BLaER1 (cell line): ENCODE results near the gene CAPN12.
"Not testable (repeated sequence)": the region's sequence is repeated elsewhere in the genome, so short reads cannot be mapped to it uniquely, and the experiment has no call there.

Experiments
- H3K27ac ChIP-seq: shearing (Covaris generic); formaldehyde crosslinking; 2 replicates; pipeline ENCODE4 v1.8.1; 2022
- H3K27me3 ChIP-seq: shearing (Covaris generic); formaldehyde crosslinking; 2 replicates; pipeline ENCODE4 v1.8.1; 2022
- H3K36me3 ChIP-seq: shearing (Covaris generic); formaldehyde crosslinking; 2 replicates; pipeline ENCODE4 v1.8.1; 2022
- H3K4me1 ChIP-seq: shearing (Covaris generic); formaldehyde crosslinking; 2 replicates; pipeline ENCODE4 v1.8.1; 2022
- H3K4me2 ChIP-seq: shearing (Covaris generic); formaldehyde crosslinking; 2 replicates; pipeline ENCODE4 v1.8.1; 2022
- H3K4me3 ChIP-seq: shearing (Covaris generic); formaldehyde crosslinking; 2 replicates; pipeline ENCODE4 v1.8.1; 2022
- H3K9ac ChIP-seq: shearing (Covaris generic); formaldehyde crosslinking; 2 replicates; pipeline ENCODE4 v1.8.1; 2022
- H3K9me3 ChIP-seq: shearing (Covaris generic); formaldehyde crosslinking; 2 replicates; pipeline ENCODE4 v1.8.1; 2022
- H4K20me1 ChIP-seq: shearing (Covaris generic); formaldehyde crosslinking; 2 replicates; pipeline ENCODE4 v1.8.1; 2022
- Cebpa-rat ChIP-seq: shearing (Covaris generic); IDR thresholded peaks from 2 replicates; pipeline ENCODE4 v1.8.1; 2022

The CAPN12 gene

DNA sequence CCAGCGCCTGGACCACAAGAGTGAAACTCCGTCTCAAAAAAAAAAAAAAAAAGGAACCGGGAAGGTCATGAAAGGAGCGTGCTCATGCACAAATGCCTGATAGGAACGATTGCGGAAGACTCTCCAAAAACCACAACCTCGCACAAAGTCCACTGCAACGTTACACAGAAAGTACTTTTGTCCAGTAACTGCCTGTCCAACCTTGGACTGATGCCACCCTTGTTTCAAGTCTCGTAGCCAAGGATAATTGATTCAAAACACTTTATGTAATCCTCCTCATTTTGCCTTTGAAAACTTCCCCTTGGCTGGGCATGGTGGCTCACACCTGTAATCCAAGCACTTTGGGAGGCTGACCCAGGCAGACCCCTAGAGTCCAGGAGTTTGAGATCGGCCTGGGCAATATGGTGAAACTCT lies 15.3 kb upstream of the CAPN12 start:
- Histone ChIP-seq H4K20me1 (no peaks in the 10 kb centered on the region), H3K4me2 (no peak overlapping the region), H3K27ac (no peak overlapping the region), H3K36me3 (no peaks in the 10 kb centered on the region), H3K27me3 (no peaks in the 10 kb centered on the region), H3K4me3 (no peak overlapping the region), H3K4me1 (peaks cover 15% of the 10 kb centered on the region), H3K9me3 (no peaks in the 10 kb centered on the region), H3K9ac (no peak overlapping the region)
- TF ChIP-seq Cebpa-rat, result no peak

DNA sequence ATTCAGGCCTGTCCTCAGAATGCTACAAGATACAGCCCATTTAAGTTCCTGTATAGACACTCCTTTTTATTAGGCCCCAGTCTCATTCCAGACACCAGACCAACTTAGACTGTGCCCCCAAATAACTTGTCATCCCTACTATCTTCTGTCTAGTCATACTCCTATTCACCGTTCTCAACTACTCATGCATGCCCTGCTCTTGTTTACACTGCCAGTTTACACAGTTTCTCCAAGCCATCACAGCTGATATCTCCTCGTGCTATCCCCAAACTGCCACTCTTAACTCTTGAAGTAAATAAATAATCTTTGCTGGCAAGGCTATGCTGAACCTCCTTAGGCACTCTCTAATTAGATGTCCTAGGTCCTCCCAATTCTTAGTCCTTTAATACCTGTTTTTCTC lies 9.9 kb upstream of the CAPN12 start:
- H3K9me3 ChIP-seq, H3K9ac ChIP-seq, H3K4me2 ChIP-seq, H3K27me3 ChIP-seq, H3K36me3 ChIP-seq, H4K20me1 ChIP-seq, H3K4me3 ChIP-seq, H3K27ac ChIP-seq, H3K4me1 ChIP-seq: not testable (repeated sequence)

DNA sequence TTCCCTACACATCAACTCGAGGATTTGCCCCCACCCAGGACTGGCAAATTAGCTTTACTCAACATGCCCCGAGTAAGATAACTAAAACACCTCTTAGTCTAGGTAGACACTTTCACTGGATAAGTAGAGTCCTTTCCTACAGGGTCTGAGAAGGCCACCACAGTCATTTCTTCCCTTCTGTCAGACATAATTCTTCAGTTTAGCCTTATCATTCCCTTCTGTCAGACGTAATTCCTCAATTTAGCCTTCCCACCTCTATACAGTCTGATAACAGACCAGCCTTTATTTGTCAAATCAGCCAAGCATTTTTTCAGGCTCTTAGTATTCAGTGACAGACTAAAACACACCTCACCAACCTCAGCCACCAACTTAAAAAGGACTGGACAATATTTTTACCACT lies 9.5 kb upstream of the CAPN12 start:
- not testable (repeated sequence) for H3K27me3 ChIP-seq, H3K9me3 ChIP-seq, H3K27ac ChIP-seq, H3K4me1 ChIP-seq, H3K9ac ChIP-seq, H3K4me2 ChIP-seq, H3K4me3 ChIP-seq, H4K20me1 ChIP-seq, H3K36me3 ChIP-seq

DNA sequence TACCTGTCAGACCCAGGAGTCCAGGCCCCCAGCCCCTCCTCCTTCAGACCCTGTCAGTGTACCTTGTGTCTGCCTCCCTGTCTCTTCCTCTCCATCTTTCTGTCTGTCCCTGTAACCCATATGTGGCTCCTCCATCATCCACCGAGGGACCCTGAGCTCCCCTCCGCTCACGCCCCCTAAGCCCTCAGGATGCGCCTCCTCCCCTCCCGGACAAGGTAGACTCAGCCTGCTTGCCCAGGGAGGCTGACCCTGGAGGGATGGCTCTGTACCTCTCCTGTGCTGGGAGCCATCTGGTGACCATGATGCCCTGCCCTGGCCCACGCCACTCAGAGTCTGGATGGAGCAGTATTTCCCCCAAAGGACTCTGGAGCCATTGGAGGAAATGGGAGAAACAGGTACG lies 1.0 kb upstream of the CAPN12 start:
- H3K9me3 ChIP-seq, result no peaks in the 10 kb centered on the region
- H3K27me3 ChIP-seq, result no peaks in the 10 kb centered on the region
- TF ChIP-seq Cebpa-rat, result no peak
- no peaks in the 10 kb centered on the region for H3K36me3 ChIP-seq
- no peak overlapping the region for H3K4me2 ChIP-seq
- no peaks in the 10 kb centered on the region for H4K20me1 ChIP-seq
- H3K9ac ChIP-seq, result no peak overlapping the region
- no peak overlapping the region for H3K27ac ChIP-seq
- H3K4me3 ChIP-seq, result no peak overlapping the region
- H3K4me1 ChIP-seq, result no peaks in the 10 kb centered on the region

DNA sequence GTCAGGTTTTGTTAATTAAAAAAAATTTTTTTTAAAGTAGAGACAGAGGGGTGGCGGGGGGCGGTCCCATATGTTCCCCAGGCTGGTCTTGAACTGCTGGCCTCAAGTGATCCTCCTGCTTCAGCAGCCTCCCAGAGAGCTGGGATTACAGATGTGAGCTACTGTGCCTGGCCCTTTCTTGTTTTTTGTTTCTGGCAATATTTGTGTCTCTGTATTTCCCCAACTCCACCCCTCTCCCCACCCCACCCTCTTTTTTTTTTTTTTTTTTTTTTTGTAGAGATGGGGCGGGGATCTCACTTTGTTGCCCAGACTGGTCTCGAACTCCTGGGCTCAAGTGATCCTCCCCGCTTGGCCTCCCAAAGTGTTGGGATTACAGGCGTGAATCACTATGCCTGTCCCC lies 600 bp upstream of the CAPN12 start:
- no peak overlapping the region for H3K4me3 ChIP-seq
- no peaks in the 10 kb centered on the region for H3K36me3 ChIP-seq
- no peaks in the 10 kb centered on the region for H3K9me3 ChIP-seq
- H3K27ac ChIP-seq, result no peak overlapping the region
- no peak overlapping the region for H3K9ac ChIP-seq
- H3K27me3 ChIP-seq, result no peaks in the 10 kb centered on the region
- no peak for TF ChIP-seq Cebpa-rat
- H3K4me2 ChIP-seq, result no peak overlapping the region
- H3K4me1 ChIP-seq, result no peaks in the 10 kb centered on the region
- H4K20me1 ChIP-seq, result no peaks in the 10 kb centered on the region

DNA sequence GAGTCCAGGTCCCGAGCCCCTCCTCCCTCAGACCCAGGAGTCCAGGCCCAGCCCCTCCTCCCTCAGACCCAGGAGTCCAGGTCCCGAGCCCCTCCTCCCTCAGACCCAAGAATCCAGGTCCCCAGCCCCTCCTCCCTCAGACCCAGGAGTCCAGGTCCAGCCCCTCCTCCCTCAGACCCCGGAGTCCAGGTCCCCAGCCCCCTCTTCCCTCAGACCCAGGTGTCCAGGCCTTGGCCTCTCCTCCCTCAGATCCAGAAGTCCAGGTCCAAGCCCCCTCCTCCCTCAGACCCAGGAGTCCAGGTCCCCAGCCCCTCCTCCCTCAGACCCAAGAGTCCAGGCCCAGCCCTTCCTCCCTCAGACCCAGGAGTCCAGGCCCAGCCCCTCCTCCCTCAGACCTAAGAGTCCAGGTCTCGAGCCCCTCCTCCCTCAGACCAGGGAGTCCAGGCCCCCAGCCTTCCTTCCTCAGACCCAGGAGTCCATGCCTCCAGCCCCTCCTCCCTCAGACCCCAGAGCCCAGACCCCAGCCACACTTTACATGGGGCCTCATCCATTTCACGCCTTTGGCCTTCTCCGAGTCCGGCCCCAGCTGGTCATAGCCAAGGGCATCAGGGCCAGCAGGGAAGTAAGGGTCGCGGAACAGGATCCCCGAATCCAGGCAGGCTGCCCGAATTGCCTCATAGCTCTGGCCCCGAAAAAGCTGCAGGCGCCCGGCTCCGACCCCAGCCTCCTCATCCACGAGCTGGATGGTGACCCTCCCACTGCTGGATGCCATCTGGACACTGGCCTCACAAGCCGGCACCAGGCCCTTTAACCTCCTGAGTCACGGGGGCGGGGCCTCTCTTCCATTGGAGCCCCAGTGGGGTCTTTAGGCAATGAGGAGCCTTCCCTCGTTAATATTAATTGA lies 628 bp downstream of the CAPN12 start:
- no peak overlapping the region for H3K9ac ChIP-seq
- no peak overlapping the region for H3K4me2 ChIP-seq
- no peaks in the 10 kb centered on the region for H3K9me3 ChIP-seq
- no peaks in the 10 kb centered on the region for H4K20me1 ChIP-seq
- H3K27me3 ChIP-seq, result no peaks in the 10 kb centered on the region
- H3K36me3 ChIP-seq, result no peaks in the 10 kb centered on the region
- H3K4me1 ChIP-seq, result no peaks in the 10 kb centered on the region
- no peak for TF ChIP-seq Cebpa-rat
- no peak overlapping the region for H3K27ac ChIP-seq
- no peak overlapping the region for H3K4me3 ChIP-seq

DNA sequence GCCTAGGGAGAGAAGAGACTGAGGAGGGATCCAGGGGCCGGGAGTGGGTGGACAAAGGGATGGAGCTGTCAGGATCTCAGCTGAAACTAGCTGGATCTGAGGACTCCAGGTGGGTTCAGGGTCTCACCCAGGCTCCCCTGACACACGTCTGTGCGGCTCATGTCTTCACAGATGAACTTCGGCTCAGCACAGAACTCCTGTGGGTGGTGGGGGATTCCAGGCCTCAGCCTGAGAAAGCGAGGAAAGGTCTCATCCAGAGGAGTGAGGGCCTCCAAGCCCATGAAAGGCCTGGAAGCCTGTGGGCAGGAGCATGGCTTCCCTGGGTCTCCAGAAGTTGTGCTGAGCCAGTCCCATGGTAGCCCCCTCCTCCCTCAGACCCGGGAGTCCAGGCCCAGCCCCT lies 1.4 kb downstream of the CAPN12 start:
- Histone ChIP-seq H3K9ac (no peak overlapping the region), H3K4me1 (0 out of 2 replicates have a peak, but pooled peaks cover under 1% of the 10 kb centered on the region), H3K4me2 (no peak overlapping the region), H4K20me1 (no peaks in the 10 kb centered on the region), H3K9me3 (no peaks in the 10 kb centered on the region), H3K4me3 (no peak overlapping the region), H3K27me3 (peaks cover under 1% of the 10 kb centered on the region; the same call in 1 of the 2 replicates), H3K36me3 (no peaks in the 10 kb centered on the region), H3K27ac (no peak overlapping the region; the same call in 1 of the 2 replicates)
- TF ChIP-seq Cebpa-rat, result no peak

DNA sequence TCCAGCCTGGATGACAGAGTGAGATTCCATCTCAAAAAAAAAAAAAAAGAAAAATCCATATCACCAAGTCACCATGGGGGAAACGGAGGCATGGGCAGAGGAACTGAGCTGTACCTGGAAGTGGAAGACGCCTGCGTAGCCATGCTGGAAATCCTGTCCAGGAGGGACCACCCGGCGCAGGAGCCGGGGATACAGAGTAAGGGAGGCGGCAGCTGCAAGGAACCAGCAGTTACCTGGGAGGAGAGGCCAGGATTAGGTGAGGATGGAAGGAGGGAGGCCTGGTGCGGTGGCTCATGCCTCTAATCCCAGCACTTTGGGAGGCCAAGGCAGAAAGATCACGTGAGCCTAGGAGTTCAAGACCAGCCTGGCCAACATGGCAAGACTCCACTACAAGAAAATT lies 2.0 kb downstream of the CAPN12 start:
- Histone ChIP-seq H3K9ac (no peak overlapping the region), H4K20me1 (no peaks in the 10 kb centered on the region), H3K27ac (no peak overlapping the region), H3K4me2 (no peak overlapping the region), H3K27me3 (peaks cover 6% of the 10 kb centered on the region; the same call in 1 of the 2 replicates), H3K4me3 (no peak overlapping the region), H3K36me3 (no peaks in the 10 kb centered on the region), H3K4me1 (peaks cover 6% of the 10 kb centered on the region; the same call in 1 of the 2 replicates), H3K9me3 (no peaks in the 10 kb centered on the region)
- TF ChIP-seq Cebpa-rat, result no peak

DNA sequence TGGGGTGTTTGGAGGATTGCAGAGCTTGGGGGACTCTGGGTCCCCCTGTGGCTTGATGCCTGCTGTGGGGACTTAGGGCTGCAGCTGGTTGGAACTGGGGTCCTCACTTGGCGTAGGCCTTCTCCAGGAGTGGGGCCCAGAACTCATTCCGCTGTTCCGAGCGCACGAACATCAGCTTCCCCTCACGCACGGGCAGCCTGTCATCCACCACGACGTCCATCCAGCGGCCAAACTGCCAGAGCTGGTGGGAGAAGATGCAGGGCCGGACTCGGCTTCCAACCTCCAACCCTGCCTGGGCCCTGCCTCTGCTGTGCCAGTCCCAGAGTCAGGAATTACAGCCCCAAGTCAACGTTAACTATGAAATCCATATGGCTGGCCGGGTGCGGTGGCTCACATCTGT lies 2.6 kb downstream of the CAPN12 start:
- no peak for TF ChIP-seq Cebpa-rat
- H4K20me1 ChIP-seq, result no peaks in the 10 kb centered on the region
- H3K9ac ChIP-seq, result no peak overlapping the region
- no peaks in the 10 kb centered on the region for H3K36me3 ChIP-seq
- no peak overlapping the region for H3K27ac ChIP-seq
- H3K4me1 ChIP-seq, result peaks cover 8% of the 10 kb centered on the region
- no peak overlapping the region for H3K4me2 ChIP-seq
- no peaks in the 10 kb centered on the region for H3K9me3 ChIP-seq
- no peak overlapping the region for H3K4me3 ChIP-seq
- H3K27me3 ChIP-seq, result peaks cover 11% of the 10 kb centered on the region; the same call in 1 of the 2 replicates

DNA sequence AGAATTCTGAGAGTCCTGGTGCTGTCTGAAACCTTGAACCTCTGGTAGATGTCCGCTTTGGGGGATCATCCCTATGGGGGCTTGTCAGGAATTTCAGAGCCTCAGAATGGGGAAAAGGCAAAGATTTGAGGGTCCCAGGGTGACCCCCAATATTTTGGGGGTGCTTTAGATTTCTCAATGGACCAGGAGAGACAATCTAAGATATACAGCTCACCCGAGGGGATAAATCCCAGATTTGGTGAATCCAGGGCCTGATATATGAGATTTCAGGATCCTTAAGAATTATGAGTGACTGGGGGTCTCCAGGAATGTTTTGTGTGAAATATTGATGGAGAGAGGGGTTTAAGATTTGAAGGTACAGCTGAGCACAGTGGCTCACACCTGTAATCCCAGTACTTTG lies 3.3 kb downstream of the CAPN12 start:
- TF ChIP-seq Cebpa-rat, result no peak
- no peaks in the 10 kb centered on the region for H3K36me3 ChIP-seq
- no peaks in the 10 kb centered on the region for H4K20me1 ChIP-seq
- peaks cover 19% of the 10 kb centered on the region for H3K27me3 ChIP-seq
- H3K4me1 ChIP-seq, result peaks cover 15% of the 10 kb centered on the region
- no peak overlapping the region for H3K9ac ChIP-seq
- H3K9me3 ChIP-seq, result no peaks in the 10 kb centered on the region
- H3K4me2 ChIP-seq, result no peak overlapping the region
- no peak overlapping the region for H3K4me3 ChIP-seq
- no peak overlapping the region for H3K27ac ChIP-seq

DNA sequence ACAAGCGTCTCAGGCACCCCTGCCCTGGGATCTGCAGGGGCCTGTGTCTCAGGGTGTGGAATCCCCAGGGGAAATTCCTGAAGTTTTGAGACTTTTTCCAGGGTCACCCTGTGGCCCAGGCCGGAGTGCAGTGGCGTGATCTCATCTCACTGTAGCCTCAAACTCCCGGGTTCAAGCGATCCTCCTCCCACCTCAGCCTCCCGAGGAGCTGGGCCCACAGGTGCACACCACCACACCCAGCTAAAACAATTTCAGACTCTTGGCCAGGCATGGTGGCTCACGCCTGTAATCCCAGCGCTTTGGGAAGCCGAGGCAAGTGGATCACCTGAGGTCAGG lies 4.0 kb downstream of the CAPN12 start:
- Histone ChIP-seq H3K9me3 (no peaks in the 10 kb centered on the region), H3K4me1 (peaks cover 18% of the 10 kb centered on the region), H3K36me3 (no peaks in the 10 kb centered on the region), H3K9ac (no peak overlapping the region), H3K27ac (no peak overlapping the region), H3K27me3 (peaks cover 19% of the 10 kb centered on the region), H3K4me3 (no peak overlapping the region), H3K4me2 (no peak overlapping the region), H4K20me1 (no peaks in the 10 kb centered on the region)
- no peak for TF ChIP-seq Cebpa-rat
